NCI-H2107 treated with DMSO at 0.1 percent for 48 hours (cell line): ENCODE results near the gene CEND1.
A peak's percentile ranks its signal among the peaks of the same experiment; 100 is the strongest.
"Not testable (repeated sequence)": the region's sequence is repeated elsewhere in the genome, so short reads cannot be mapped to it uniquely, and the experiment has no call there.

Experiments
- DNase-seq: peaks from one replicate; lab custom pipeline; 2025; ENCODE audit not compliant: unreplicated experiment; lab: John Stamatoyannopoulos, UW

CEND1 gene

DNA sequence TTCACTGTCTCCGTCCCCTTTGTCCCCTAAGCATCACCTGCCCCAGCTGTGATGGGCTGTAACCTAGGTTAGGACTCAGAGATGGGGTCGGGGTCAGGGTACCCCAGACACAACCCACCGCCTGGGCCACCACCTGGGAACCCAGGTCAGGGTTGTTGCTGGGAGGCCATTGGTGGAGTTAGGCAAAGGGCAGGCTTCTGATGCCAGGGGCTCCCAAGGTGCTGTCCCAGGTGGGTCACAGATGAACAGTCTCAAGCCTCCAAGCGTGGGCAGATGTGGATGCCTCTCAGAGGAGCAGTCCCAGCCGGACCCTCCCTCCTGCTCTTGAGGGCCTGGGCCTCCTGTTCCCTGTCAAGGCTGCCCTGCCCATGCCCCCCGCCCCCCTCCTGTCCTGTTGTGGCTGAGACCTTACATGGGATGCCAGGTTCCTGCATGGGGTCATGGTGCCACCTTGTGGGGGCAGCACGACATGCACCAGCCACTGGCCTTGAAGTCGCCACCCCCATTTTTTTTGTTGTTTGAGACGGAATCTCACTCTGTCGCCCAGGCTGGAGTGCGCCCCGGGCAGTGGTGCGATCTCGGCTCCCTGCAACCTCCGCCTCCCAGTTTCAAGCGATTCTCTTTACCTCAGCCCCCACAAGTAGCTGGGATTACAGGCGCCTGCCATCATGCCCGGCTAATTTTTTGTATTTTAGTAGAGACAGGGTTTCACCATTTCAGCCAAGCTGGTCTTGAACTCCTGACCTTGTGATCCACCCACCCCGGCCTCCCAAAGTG is 24.7 kb downstream of the CEND1 start:
- DNase-seq, result no peak

DNA sequence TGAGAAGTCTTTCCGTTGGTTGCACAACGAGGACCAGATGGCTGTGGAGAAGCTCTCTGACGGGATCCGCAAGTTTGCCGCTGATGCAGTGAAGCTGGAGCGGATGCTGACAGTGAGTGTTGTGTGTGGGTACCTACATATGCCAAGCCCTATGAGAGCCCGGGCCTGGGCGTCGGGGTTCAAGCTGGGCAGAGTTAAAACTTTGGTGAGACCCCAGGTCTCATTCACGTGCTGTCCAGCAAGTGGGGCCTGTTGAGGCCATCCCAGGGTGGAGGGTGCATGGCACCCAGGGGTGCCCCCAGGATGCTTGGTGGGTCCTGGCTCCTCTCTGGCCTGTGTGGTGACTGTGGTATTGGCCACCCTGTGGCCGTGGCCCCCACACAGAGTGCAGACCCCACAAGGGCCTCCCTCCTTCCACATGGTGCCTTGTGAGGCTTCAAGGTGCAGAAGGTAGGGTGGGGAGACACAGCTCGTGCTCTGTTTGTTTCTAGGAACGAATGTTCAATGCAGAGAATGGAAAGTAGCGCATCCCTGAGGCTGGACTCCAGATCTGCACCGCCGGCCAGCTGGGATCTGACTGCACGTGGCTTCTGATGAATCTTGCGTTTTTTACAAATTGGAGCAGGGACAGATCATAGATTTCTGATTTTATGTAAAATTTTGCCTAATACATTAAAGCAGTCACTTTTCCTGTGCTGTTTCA is 25.4 kb downstream of the CEND1 start:
- DNase-seq, result no peak

DNA sequence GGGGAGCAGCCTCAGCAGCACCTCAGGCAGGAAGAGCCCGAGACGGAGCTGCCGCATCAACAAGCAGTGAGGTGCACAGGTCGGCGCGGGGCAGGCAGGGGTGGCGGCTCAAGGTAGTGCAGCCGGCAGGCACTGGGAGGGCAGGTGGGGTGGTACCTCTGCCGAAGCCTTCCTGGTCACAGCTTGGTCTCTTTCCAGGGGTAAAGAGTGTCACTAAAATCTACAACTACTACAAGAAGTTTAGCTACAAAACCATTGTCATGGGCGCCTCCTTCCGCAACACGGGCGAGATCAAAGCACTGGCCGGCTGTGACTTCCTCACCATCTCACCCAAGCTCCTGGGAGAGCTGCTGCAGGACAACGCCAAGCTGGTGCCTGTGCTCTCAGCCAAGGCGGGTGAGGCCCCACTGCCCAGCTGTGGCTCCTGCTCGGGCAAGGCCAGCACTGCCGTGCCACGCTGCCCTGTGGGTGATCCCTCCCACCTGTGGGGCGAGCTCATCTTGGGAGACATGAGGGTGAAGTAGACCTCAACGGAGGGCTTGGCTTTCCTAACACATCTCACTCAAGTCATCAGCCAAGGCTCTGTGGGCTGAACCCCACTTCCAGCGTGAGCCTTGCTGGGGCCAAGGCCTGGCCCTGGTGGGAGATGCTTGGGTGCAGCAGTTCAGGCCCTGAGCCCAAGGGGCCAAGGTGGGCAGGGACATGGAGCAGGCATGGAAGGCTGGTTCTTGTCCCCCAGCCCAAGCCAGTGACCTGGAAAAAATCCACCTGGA is 26.2 kb downstream of the CEND1 start:
- DNase-seq, result no peak

DNA sequence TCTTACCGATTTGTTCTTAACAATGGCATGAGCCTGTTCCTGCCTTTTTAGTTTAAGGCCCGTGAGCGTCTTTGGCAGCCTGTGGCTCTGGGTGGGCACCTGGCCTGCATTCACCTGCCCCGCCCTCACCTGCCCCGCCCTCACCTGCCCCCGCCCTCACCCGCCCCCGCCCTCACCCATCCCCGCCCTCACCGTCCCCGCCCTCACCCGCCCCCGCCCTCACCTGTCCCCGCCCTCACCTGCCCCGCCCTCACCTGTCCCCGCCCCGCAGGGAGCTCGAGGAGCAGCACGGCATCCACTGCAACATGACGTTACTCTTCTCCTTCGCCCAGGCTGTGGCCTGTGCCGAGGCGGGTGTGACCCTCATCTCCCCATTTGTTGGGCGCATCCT is 26.8 kb downstream of the CEND1 start:
- peak; percentile 60 for DNase-seq

DNA sequence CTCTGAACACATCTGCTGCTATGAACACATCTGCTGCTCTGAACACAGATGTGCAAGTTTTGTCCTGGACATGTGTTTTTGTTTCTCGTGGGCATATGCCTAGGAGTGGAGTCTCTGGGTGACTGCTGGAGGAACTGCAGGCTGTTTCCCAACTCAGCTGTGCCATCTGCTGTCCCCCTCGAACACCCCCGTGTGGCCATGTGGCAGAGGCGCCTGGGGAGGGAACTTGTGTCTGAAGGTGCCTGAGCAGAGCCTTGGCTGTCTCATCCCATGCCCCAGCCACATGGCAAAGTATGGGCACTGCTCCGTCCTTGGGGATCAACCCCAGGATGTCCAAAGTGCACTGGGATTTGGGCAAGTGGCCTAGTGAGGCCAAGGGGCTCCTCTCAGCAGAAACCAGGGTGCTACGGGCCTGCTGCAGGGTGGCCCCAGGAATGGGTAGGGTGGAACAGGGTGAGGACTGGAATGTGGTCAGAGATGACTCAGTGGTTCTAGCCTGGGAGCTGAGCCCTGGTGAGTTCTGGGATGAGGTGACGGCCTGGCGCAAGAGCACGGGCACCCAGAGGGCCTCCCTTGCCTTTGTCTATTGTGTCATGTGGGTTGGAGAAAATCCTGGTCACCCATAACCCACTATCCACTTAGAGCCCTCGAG is 27.3 kb downstream of the CEND1 start:
- DNase-seq, result peak; percentile 22

DNA sequence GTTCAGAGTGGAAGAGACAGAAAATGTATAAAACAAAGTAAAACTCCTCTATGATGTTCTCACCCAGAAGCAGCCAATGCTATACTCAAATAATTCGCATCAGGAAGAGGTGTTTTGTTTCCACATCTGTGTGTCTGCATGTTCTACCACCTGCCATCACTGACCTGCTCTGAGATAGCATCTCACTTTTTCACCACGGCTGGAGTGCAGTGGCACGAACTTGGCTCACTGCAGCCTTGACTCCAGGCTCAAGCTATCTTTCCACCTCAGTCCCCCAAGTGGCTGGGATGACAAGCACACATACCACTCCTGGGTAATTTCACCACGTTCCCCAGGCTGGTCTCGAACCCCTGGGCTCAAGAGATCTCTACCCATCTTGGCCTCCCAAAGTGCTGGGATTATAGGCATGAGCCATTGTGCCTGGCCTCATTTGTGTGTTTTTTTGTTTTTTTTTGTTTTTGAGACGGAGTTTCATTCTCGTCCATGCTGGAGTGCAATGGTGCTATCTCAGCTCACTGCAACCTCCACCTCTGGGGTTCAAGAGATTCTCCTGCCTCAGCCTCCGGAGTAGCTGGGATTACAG is 28.3 kb downstream of the CEND1 start:
- no peak for DNase-seq

DNA sequence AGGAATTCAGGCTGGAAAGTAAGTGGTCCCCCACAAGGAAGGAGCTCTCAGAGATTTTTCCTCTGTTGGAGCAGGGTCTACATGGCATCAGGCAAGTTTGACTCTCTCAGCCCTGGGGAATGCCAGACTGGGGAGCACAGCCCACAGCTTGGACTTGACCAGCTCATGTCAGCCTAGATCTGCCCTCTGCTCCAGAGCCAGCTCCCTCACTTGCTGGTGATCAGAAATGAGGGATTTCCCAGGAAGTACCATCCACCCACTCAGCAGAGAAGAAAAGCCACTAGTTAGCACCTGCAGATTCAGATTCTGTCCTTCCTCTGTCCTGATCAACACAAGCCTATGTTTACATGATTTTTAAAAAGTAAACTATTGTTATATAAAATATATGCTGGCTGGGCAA is 29.7 kb downstream of the CEND1 start:
- DNase-seq, result no peak

DNA sequence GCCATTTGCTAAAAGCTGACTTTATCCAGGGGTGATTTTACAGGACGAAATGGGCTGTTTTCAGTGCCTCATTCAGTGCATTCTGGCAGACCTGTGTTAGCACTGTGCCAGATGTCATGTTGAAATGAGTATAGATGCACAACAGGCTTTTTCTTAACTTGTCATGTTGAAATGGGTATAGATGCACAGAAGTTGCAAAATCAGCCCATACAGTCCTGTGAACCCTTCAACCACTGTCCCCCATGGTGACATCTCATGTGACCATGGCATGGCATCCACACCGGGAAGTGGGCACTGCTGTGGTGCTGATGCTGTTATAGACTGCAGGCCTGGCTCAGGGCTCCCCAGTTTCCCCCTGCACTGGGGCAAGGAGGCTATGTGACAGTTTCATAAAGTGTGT is 40.2 kb downstream of the CEND1 start:
- DNase-seq, result no peak

DNA sequence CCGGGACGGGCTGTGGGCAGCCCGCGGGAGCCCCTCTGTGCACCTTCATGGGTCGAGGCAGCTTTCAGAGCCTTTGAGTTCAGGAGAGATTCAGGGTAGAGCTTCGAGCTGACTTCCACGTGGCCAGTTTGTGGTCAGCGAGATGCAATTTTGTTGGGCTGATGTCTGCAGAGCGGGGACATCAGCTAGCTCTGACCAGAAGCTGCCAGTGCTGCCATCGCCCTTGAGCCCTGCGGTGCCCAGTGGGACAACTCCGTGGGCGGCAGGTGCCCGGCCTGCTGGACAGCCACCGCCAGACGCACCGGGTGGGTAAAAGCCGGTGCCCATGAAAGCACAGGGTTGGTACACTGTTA is 41.9 kb downstream of the CEND1 start:
- DNase-seq, result no peak

DNA sequence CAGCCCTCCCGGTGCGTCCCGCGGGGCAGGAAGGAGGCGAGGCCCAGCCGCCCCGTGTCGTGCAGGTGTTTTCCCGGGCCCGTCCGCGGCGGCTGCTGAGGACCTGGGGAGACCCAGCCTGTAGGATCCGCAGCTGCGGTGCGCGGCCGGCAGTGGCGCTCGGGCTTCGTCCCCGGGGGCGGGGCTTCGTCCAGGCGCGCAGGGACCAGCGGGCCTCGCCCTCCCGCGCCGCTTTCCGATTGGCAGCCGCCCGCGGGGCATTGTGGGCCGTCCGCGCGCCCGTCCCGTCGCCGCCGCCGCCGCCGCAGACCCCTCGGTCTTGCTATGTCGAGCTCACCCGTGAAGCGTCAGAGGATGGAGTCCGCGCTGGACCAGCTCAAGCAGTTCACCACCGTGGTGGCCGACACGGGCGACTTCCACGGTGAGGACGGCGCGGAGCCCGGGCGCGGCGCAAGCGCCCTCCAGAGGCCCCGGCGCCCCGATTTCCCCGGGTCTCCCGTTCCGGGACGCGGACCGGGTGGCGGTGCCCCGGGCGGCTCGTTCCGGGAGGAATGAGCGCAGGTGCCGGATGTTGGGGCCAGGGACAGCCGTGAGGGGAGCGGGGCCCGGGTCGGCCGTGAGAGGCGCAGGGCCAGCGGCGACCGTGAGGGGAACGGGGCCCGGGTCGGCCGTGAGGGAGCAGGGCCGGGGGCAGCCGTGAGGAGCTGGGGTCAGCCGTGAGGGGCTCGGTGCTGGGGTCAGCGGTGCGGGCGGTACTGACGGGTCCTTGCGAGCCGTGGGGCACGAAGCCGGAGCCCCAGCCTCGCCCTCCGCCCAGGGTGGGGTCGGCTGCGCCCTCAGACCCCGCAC is 42.5 kb downstream of the CEND1 start, which contains the start of gene TALDO1:
TSS of gene TALDO1 (plus strand) at position 307 of the 849 bp plus-strand sequence. CDS start at position 325, 18 bp downstream.
- DNase-seq, result peak; percentile 61

DNA sequence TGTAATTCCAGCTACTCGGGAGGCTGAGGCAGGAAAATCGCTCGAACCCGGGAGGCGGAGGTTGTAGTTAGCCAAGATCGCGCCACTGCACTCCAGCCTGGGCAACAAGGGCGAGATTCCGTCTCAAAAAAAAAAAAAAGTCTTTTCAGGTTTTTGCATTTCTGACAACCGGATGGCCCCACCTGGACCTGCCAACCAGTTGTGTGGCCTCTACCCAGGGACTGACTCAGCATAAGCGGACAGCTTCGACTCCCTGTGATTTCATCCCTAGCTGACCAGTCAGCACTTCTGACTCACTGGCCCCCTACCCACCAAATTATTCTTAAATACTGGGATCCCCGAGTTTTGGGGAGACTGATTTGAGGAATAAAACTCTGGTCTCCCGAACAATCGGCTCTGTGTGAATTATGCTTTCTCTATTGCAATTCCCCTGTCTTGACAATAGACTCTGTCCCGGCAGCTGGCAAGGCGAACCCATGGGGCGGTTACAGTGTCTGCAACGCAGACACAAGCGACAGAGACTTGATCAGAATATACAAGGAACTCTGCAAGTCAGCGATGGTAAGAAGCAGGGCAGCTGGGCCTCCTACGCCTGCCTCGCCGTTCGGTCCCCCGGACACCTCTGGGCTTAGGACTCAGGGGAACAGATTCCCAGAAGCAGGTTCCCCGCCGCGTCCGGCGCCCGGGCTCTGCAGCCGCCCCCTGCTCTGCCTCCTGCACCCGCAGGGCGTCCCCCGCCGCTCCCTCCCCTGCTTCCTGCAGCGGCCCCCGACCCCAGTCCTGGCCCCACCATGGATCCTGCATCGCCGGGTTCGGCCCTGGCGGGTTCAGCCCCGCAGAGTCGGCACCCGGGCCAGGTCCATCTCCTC is 43.4 kb downstream of the CEND1 start:
- peak; percentile 21 for DNase-seq

DNA sequence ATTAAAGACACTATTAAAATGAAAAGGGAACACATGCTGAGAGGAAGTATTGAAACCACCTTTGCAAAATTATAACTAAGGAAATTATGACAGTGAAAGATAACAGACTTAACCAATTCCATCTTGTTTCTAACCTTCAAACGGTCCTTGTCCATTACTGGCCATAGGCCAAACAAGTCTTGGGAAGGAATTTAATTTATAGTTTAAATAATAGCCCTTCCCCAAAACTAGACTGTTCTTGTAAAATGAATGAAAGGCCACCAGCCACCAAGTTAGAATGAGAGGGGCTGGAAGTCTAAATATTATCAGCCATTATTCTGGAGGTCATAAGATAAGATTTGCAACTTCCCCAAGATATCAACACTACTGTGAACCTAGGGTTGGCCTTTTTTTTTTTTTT is 44.5 kb downstream of the CEND1 start:
- no peak for DNase-seq

DNA sequence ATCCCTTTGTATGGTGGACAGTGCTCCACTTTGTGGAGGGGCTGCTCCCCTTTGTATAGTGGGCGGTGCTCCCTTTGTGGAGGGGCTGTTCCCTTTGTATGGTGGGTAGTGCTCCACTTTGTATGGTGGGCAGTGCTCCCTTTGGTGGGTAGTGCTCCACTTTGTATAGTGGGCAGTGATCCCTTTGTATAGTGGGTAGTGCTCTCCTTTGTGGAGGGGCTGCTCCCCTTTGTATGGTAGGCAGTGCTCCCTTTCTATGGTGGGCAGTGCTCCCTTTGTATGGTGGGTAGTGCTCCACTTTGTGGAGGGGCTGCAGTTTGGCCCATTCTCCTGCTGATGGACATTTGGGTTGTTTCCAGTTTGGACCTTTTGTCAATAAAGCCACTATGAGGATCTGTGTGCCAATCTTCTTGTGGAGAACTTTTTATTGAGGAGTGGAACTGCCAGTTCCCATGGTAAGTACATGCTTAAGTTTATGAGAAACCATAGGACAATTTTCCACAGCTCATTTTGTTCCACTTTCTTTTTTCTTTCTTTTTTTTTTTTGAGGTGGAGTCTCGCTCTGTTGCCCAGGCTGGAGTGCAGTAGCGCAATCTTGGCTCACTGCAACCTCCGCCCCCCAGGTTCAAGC is 47.2 kb downstream of the CEND1 start:
- DNase-seq, result no peak

DNA sequence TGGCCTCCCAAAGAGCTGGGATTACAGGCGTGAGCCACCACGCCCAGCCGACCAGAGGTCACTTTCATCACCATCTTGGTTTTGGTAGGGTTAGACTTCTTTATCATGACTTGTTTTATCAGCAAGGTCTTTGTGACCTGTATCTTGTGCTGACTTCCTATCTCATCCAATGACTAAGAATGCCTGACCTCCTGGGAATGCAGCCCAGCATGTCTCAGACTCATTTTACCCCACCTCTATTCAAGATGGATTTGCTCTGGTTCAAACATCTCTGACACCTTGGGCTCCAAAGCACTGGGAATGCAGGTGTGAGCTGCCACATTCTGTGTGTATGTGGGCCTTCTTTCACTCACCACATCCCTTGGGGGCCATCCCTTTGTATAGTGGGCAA is 47.7 kb downstream of the CEND1 start:
- no peak for DNase-seq

DNA sequence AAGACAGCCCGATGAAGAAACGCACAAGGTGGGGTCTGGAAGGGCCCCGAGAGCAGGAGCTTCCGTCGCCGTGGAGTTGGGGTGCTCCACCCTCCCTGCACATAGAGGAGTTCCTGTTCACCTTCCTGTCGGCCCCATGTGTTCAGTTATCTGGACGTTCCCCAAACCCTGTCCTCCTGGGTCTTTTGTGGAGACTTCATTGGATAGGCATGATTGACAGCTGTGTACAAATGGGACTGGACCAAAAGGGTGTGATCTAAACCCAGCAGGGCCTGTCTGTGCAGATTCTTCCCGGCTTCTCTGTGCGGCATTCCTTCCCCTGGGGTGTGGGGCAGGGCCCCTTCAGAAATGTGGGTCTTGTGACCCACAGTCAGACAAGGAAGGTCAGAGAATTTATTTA is 52.0 kb downstream of the CEND1 start:
- not testable (repeated sequence) for DNase-seq

DNA sequence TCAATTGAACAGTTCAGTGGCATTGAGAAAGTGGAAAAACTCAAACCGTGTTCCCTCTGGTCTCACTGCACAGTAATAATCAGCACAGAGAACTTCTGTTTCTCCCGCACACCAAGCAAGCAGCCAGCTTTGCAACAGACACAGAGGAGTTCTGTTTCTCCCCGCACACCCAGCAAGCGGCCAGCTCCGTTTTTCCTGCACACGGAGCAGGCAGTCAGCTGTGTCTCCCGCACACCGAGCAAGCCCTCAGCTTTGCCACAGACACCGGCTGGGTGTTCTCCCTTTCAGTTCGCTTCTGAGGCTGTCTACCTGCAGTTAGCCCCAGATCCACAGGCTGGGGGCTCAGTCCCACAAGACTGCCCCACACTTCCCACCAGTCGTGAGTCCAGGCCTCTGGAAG is 52.5 kb downstream of the CEND1 start:
- no peak for DNase-seq
